Muscle of arm (tissue), 14 donors: ENCODE results near the gene SFMBT1. TPM values are rescaled to one million over a fixed set of nuclear protein-coding genes. Genes with fewer than 3 reads are reported as not detected.
A peak's percentile ranks its signal among the peaks of the same experiment; 100 is the strongest.

Experiments
- DNase-seq: peaks from one replicate; pipeline ENCODE4 v3.0.0-alpha.2; 2013
- long read RNA-seq, 11 donors: transcript quantifications; one replicate each; lab custom pipeline, GENCODE V29; 2026
- polyA plus RNA-seq, 12 donors: library from polyadenylated mRNA; unstranded; fragments of 120-200 nt; gene quantifications; one replicate each; pipeline ENCODE4 v1.2.1, GENCODE V29; 2013; ENCODE audit not compliant: insufficient read length in 12 of 12

SFMBT1 gene
- polyA plus RNA-seq, result 10 to 100 TPM in 1 of 12 donors, 1 to 10 TPM in 10, not detected in 1; 6.2 to 37.5 (median 7.5) TPM
- long read RNA-seq, donor 1, result 0 reads
- long read RNA-seq, donor 2, result 0 reads
- long read RNA-seq, donor 3, result 0 reads
- long read RNA-seq, donor 4, result 0 reads
- long read RNA-seq, donor 5, result 0 reads
- long read RNA-seq, donor 6, result 0 reads
- long read RNA-seq, donor 7, result 0 reads
- long read RNA-seq, donor 8, result 0 reads
- long read RNA-seq, donor 9, result 0 reads
- long read RNA-seq, donor 10, result 0 reads
- long read RNA-seq, donor 11, result 0 reads

- peak; percentile 74 for DNase-seq
Measured at GRCh38 chr3:53045518-53046170, at the start of gene SFMBT1. Gene SFMBT1, minus strand, starts transcription at chr3:53046073. Its CDS starts 76,945 bp downstream, at chr3:52969128.

GRCh38 chr3:53092942-53093341 lies 47.1 kb upstream of the SFMBT1 start:
- DNase-seq, result no peak

GRCh38 chr3:53092216-53092615 lies 46.3 kb upstream of the SFMBT1 start:
- DNase-seq, result no peak

- no peak for DNase-seq
Measured at GRCh38 chr3:53091011-53091410, 45.1 kb upstream of the SFMBT1 start.

GRCh38 chr3:53089511-53089910 lies 43.6 kb upstream of the SFMBT1 start:
- DNase-seq, result no peak

GRCh38 chr3:53085476-53085875 lies 39.6 kb upstream of the SFMBT1 start:
- DNase-seq, result no peak

- DNase-seq, result no peak
Measured at GRCh38 chr3:53084310-53085001, 38.6 kb upstream of the SFMBT1 start.

- no peak for DNase-seq
Measured at GRCh38 chr3:53083949-53084309, 38.1 kb upstream of the SFMBT1 start.

GRCh38 chr3:53083521-53083920 lies 37.6 kb upstream of the SFMBT1 start:
- DNase-seq, result no peak

- no peak for DNase-seq
Measured at GRCh38 chr3:53082736-53083135, 36.9 kb upstream of the SFMBT1 start.

- DNase-seq, result no peak
Measured at GRCh38 chr3:53081318-53081717, 35.4 kb upstream of the SFMBT1 start.

GRCh38 chr3:53080612-53081205 lies 34.8 kb upstream of the SFMBT1 start:
- no peak for DNase-seq

GRCh38 chr3:53079791-53080555 lies 34.1 kb upstream of the SFMBT1 start:
- no peak for DNase-seq

GRCh38 chr3:53079147-53079546 lies 33.3 kb upstream of the SFMBT1 start:
- DNase-seq, result no peak

- DNase-seq, result no peak
Measured at GRCh38 chr3:53078656-53079055, 32.8 kb upstream of the SFMBT1 start.

- no peak for DNase-seq
Measured at GRCh38 chr3:53077476-53078220, 31.8 kb upstream of the SFMBT1 start.

GRCh38 chr3:53075743-53076140 lies 29.9 kb upstream of the SFMBT1 start:
- no peak for DNase-seq

GRCh38 chr3:53074761-53075742 lies 29.2 kb upstream of the SFMBT1 start:
- DNase-seq, result no peak

GRCh38 chr3:53074366-53074696 lies 28.5 kb upstream of the SFMBT1 start:
- no peak for DNase-seq
